Limb (tissue), 2 donors: ENCODE measurements around the gene THPO.

Experiments used
- DNase-seq, 2 donors: peaks; one replicate each; pipeline ENCODE4 v3.0.0-alpha.2; 2016; ENCODE audit errors: extremely low spot score in 2 of 2

The THPO gene

GRCh38 chr3:184384856-184385422 is 6.9 kb upstream of the THPO start:
- no peak for DNase-seq

- no peak for DNase-seq
Observed at GRCh38 chr3:184384342-184384741, 6.3 kb upstream of the THPO start.

GRCh38 chr3:184383033-184383740 is 5.2 kb upstream of the THPO start:
- no peak for DNase-seq

- no peak for DNase-seq
Observed at GRCh38 chr3:184382326-184383032, 4.5 kb upstream of the THPO start.

GRCh38 chr3:184381261-184382224 is 3.5 kb upstream of the THPO start:
- DNase-seq = peak in 1 of 2 donors; percentile 46

GRCh38 chr3:184380627-184381260 is 2.7 kb upstream of the THPO start:
- DNase-seq = no peak

GRCh38 chr3:184380185-184380626 is 2.2 kb upstream of the THPO start:
- DNase-seq = peak; percentile 59 to 90

- DNase-seq = peak in 1 of 2 donors; percentile 79
Observed at GRCh38 chr3:184379358-184380184, 1.6 kb upstream of the THPO start, which contains the start of gene CHRD. Gene CHRD, plus strand, starts transcription at chr3:184380054. Its CDS starts 265 bp downstream, at chr3:184380319.

GRCh38 chr3:184378651-184379357 is 797 bp upstream of the THPO start:
- peak in 1 of 2 donors; percentile 45 for DNase-seq

- no peak for DNase-seq
Observed at GRCh38 chr3:184377374-184377773, 633 bp downstream of the THPO start.

- DNase-seq = no peak
Observed at GRCh38 chr3:184375747-184376461, 2.1 kb downstream of the THPO start.

- DNase-seq = no peak
Observed at GRCh38 chr3:184373422-184373821, 4.6 kb downstream of the THPO start.

GRCh38 chr3:184372911-184373310 is 5.1 kb downstream of the THPO start:
- no peak for DNase-seq

- DNase-seq = no peak
Observed at GRCh38 chr3:184372296-184372821, 5.6 kb downstream of the THPO start.

GRCh38 chr3:184371570-184372018 is 6.4 kb downstream of the THPO start:
- peak; percentile 81 to 83 for DNase-seq

- peak in 1 of 2 donors; percentile 32 for DNase-seq
Observed at GRCh38 chr3:184368586-184369183, 9.3 kb downstream of the THPO start.

GRCh38 chr3:184368116-184368515 is 9.9 kb downstream of the THPO start:
- no peak for DNase-seq
